ENCODE results near the gene TLCD1.

The TLCD1 gene, protein sequence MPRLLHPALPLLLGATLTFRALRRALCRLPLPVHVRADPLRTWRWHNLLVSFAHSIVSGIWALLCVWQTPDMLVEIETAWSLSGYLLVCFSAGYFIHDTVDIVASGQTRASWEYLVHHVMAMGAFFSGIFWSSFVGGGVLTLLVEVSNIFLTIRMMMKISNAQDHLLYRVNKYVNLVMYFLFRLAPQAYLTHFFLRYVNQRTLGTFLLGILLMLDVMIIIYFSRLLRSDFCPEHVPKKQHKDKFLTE

DNA sequence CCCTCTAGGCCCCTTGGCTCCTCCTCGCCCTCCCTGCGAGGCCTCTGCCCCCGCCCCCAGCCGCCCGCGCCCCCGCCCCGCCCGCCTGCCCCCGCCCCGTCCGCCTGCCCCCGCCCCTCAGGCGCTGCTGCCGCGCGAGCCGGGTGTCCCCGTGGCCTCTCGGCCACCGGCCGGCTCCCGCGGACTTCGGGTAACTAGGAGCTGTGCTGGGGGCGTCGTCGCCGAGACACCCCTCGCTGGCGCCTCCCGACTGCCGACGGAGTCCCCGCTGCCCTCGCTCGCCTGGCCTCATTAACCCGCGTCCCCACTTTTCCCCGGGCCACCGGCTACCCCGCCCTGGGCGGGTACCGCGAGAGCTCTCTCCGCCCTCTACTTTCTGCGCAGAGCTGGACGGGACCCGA lies at the start of gene TLCD1:
Gene TLCD1, minus strand, starts transcription at position 8 of the 401 bp plus-strand sequence. CDS start 136 bp downstream, outside the sequence.
- peak; percentile 79 for DNase-seq

DNA sequence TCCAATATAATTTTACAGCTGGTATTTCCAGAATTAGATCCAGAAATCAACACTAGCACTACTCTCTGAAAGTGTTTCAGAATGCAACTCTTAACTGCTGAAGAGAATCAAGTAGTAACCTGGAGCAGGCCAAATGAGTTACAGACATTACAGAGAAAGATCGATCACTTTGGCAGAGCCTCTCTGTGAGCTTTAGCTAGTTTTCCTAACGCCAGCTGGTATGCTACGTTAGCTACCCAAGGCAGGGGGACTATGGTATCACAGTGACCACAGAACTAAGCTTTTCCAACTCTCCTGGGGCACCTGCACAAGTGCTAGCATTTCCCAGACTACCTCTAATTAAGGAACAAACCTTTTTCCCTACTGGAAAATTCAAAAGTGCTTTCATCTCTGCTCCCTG lies 48.2 kb upstream of the TLCD1 start:
- no peak for DNase-seq

DNA sequence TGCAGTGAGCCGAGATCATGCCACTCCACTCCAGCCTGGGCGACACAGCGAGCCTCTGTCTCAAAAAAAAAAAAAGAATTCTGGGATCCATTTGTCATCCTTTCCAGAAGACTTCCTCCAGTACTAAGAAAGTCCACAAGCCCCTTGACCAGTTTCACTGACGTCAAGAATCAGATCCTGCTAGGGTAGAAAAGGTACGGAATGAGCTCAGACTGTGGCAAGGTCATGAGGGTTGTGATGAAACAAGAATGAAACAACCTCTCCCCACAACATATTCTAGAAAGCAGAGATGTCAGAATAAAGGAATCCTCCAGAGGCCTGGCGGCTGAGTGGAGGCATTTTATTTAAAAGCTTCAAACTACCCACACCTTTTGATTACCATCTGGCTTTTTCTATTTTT lies 47.7 kb upstream of the TLCD1 start:
- no peak for DNase-seq

DNA sequence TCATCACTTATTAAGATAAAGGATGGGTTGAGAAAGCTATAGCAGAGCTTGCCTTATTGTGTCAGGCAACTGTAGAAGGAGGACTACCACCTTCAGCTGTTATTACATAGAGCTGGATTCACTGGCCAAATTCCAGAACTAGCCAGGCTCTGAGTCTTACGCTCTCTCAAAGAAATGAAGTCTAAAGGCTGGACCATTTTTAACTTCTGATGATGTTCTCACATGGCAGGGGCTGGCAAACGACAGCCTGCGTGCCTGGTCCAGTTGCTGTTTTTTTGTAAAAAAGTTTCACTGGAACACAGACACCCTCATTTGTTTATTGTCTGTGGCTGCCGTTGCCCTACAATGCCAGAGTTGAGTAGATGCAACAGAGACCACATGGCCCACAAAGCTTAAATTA lies 39.0 kb upstream of the TLCD1 start:
- DNase-seq: no peak

DNA sequence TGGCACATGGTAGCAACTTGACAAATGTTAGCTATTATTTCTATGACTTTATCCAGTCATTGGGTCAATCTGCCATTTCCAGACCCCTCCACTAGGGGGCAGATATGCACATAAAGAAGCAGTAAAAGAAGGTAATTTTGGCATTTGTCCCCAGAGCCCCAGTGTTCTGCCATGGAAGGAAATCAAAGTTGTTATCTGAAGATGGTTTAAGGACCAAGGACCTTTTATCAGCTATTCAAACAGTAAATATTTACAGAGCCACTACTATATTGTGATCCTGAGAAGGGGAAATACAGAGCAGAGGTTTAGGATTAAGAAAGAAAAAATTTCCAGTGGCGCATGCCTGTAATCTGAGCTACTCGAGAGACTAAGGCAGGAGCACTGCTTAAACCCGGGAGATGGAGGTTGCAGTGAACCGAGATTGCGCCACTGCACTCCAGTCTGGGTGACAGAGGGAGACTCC lies 37.8 kb upstream of the TLCD1 start:
- peak; percentile 84 for DNase-seq

DNA sequence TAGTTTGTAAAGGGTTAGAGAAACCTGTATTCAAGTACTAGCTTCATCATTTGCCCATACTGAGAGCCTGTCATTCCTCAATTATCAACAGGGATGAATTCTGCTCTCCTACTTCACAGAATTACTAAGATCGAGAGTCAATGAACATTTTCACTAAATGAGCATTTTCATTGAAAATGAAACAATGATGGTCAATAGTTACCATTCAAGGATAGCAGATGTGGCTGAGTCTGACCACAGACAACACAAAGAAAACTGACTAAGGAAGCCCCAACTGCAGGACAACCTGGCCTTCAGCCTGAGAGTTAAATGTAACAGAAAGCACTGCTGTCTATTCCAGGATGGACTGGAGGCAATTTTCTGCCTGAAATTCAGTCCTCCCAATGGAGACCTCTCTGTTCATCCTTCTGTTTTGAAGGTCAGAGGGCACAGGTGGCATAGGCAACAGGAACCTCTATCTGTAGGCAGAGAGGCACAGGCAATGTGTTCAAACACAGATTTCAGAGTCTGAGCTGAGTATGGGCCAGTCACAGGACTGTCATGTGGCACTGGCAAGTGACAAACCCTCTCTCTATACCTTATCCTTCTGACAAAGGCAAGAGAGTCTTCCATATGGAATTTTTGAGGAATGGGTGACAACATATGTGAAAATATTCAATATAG lies 37.2 kb upstream of the TLCD1 start:
- no peak for DNase-seq

DNA sequence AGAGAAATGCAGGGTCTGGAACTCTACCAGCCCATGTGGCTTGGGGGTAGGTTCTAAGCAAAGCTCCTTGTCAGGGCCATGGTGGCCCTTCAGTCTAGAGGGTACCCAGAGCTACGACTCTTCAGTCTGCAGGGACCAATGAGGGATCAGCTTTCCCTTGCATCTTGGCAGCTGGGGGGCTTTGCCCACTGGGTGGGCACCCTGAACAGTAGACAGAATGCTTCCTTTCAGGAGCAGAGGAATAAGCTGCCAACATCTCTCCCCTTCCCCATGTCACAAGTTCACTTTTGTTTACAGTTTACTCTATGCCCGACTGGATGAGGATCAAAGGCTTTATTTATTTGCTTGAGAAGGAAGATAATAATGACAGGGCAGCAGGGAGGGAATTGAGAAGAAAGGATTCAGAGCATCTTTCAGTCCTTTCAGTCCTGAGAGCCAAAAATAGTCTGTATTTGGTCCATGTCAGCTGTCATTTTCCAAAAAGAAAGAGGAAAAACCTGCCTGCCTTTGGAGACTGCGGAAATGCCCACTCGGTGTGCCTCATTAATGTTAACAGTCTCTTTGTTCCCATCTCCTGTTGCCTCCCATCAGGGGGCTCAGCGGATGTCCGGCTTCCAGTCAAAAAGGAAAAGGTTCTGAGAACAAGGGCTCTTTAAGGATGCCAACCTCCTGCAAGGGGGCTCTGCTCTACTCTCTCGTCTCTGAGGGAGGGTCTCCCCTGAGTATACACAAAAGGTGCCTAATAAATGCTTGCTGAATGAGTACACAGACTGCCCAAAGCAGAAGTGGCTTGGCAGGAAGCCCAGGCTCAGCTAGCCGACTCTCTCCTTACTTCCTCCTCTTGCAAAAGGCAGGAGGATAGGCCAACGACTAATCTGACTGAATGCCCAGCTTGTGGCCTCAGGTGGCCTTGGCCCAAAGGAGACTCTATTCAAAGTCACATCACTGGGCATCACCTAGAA lies 34.8 kb upstream of the TLCD1 start:
- DNase-seq: no peak

DNA sequence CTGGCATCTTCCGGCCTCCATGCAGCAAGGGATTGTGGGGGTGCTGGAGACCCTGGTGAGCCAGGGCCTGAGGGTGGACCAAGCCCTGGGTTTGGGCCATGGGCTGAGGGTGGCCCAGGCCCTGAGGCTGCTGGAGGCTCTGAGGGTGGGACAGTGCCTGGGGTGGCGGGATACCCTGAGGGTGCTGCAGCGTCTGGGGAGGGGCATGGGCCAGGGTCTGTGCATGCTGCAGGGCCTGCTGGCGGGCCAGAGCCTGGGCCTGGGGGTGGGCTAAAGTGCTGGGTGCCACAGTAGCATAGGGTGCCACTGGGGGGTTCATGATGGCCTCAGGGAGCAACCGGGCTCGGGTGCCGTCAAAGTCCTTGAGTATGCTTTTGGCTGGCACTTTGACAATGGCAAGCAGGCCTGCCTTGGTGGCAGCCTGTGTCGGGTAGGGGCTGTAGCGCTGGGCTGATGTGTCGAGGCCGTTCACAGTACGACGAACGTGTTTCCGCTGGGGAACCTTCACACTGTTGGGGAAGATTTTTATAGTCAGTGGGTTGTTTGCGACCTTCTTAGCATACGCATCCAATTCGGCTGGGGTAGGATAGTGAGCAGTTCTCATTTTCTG lies 33.3 kb upstream of the TLCD1 start:
- no peak for DNase-seq

DNA sequence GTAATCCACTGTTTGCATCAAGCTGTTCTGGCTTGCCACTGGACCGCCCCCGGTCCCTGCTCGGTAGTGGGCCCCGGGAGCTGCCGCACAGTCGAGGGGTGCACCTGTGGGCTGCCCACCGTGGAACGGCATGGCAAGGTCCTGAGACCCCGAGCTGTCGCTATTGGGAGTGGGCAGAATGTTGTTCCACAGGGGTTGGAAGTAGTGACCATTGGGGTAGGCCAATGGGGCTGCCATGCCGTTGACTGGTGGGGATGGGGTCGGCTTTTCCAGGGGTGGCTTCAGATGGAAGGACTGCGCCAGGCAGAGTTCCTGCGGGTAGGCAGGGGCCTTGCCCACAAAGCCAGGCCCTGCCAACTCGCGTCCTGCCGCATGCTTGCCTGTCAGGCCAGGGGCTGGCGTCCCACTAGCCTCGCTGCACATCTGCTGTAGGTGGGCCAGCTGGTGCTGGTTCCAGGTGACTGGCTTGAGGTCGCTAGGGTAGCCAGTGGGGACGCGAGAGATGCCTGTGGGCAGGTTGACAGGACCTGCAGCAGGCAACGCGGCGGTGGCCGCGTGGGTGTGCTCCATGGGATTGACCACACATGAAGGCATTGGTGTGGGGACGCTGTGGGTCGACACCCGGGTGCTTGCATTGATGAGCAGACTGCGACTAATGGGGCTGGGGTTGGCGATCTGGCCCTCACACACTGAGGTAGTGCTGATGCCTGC lies 32.5 kb upstream of the TLCD1 start:
- DNase-seq: no peak

DNA sequence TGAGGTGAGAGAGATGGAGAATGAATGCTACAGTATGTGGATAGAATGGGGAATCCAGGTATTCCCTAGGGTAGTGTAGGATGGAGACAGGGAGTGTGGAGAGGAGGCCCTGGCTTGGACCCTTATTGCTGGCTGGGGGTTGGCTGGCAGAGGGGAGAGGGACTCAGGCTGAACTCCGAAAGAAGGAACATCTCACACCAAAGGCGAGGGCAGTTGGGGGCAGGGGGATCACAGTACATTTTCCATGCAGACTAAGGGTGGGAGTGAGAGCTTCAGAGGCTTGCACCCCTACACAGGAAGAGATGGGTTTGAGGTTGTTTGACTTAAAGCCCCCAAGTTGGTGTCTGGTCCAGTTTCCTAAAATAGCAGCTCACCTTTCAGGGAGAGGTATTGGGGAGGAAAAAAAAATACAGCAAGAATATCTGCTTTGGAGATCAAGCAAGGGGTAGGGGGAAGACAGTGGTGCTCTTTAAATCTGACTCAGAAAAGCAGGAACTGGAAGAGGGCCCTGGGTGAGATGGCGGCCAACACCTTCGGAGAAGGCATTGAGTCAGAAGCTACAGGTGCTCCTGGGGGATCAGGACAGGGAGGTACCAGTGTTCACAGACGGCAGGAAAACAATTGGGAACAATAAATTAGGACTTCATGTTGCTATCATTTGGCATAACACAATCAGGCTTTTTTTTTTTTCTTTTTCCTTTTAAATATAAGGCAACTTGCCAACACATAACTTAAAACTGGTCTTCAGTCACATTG lies 30.2 kb upstream of the TLCD1 start:
- no peak for DNase-seq

DNA sequence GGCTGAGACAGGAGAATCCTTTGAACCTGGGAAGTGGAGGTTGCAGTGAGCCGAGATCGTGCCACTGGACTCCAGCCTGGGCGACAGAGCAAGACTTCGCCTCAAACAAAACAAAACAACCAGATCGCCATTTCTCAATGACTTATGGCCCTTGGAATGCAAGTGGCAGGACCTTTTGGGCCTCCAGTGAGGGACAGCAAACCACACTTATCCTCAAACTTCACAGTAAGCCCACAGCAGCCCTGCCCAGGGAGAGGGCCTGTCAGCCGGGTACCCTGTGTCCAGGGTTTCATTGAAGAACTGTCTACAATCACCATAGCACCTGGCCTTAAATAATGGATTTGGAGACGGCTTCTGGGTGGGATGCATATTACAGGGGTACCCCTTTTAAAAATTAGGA lies 29.5 kb upstream of the TLCD1 start:
- DNase-seq: no peak

DNA sequence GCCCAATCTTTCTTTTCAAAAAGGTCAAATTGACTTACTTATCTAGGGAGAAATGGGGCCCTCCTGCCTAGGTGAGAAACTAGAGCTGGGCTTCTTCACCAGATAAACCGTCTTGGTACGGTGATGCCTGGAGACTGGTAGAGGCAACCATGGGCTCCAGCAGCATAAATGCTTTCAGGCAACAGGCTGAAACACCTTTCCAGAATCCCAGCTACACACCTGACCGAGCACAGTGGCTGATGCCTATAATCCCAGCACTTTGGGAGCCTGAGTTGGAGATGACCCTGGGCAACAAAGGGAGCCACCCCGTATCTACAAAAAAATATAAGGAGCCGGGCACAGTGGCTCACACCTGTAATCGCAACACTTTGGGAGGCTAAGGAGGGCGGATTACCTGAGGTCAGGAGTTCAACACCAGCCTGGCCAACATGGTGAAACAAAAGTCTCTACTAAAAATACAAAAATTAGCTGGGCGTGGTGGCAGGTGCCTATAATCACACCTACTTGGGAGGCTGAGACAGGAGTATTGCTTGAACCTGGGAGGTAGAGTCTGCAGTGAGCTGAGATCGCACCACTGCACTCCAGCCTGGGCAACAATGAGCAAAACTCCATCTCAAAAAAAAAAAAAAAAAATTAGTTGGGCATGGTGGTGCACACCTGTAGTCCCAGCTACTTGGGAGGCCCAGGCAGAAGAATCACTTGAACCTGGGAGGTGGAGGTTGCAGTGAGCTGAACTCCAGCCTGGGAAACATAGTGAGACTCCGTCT lies 25.8 kb upstream of the TLCD1 start:
- no peak for DNase-seq

DNA sequence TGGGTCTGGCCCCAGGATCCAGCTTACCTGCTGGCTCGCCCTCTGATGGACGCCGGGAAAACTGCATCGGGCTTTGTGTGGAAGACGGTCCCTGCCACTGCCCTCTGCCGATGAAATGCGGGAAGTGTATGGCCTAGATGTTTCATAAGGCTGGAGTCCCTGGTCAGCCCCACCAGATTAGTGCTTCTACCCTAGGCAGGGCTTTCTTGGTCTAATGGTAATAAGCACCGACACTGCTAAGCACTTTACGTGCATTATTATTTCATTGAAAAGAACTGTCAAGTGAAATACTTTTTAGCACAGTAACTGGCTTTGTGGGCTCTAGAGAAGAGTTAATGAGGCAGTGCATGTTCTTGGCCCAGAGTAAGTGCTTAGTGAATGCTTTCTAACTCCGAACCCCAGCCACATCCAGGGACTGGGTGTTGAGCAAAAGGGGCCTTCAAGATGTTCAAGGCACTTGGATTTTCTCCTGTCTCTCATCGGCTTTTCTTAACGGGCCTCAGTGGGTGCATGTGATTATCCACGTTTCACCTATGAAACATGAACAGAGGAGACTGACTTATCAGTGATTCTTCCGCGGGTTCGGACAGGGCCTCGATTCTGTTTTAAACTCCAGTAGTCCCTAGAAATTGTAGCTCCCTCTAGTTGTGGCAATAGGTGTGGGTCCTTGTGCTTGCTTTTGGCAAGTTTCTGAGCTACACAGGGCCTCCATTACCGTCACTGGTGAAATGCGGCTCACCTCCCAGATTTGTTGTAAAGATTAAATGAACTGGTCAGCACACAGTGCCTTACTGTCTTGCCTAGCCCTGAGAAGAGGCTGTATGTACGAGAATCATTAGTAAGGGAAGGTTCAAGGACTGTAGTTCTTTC lies 24.4 kb upstream of the TLCD1 start:
- peak; percentile 91 for DNase-seq

DNA sequence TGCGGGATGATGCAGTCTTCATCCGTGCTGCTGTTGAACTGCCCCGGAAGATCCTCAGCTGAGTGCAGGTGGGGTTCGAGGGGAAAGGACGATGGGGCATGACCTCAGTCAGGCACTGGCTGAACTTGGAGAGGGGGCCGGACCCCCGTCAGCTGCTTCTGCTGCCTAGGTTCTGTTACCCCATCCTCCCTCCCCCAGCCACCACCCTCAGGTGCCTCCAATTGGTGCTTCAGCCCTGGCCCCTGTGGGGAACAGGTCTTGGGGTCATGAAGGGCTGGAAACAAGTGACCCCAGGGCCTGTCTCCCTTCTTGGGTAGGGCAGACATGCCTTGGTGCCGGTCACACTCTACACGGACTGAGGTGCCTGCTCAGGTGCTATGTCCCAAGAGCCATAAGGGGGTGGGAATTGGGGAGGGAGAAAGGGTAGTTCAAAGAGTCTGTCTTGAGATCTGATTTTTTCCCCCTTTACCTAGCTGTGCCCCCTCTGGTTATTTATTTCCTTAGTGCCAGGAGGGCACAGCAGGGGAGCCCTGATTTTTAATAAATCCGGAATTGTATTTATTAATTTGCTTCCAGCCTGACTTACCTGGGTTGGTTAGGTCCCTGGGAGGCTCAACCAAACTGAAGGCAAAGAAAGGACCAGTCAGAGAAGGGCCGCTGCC lies 23.6 kb upstream of the TLCD1 start:
- no peak for DNase-seq

DNA sequence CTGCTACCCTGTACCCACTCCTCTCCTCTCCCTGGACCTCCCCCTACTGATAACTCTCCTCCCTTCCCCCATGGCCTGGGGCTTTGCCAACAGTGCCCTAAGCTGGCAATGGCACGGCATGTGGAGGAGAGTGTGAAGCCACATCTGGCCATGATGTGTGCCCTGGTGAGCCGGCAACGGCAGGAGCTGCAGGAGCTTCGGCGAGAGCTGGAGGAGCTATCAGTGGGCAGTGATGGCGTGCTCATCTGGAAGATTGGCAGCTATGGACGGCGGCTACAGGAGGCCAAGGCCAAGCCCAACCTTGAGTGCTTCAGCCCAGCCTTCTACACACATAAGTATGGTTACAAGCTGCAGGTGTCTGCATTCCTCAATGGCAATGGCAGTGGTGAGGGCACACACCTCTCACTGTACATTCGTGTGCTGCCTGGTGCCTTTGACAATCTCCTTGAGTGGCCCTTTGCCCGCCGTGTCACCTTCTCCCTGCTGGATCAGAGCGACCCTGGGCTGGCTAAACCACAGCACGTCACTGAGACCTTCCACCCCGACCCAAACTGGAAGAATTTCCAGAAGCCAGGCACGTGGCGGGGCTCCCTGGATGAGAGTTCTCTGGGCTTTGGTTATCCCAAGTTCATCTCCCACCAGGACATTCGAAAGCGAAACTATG lies 23.0 kb upstream of the TLCD1 start:
- no peak for DNase-seq

DNA sequence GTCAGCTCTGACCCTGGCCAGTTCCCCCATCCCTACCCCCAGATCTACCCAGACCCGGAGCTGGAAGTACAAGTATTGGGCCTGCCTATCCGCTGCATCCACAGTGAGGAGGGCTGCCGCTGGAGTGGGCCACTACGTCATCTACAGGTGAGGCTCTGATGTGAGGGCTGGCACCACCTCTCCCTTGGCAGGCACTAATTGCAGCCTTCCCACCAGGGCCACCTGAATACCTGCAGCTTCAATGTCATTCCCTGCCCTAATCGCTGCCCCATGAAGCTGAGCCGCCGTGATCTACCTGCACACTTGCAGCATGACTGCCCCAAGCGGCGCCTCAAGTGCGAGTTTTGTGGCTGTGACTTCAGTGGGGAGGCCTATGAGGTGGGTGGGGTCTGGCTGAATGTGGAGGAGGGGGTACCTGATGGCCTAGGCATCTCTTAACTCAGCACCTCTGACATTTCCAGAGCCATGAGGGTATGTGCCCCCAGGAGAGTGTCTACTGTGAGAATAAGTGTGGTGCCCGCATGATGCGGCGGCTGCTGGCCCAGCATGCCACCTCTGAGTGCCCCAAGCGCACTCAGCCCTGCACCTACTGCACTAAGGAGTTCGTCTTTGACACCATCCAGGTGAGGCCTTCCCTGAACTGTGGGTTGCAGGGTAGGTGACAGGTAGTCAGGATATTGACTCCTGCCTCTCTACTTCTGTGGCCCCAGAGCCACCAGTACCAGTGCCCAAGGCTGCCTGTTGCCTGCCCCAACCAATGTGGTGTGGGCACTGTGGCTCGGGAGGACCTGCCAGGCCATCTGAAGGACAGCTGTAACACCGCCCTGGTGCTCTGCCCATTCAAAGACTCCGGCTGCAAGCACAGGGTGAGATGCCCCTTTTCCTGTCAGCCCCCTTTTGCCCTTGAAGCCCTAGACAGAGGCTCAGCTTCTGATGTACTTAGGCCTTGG lies 22.0 kb upstream of the TLCD1 start:
- DNase-seq: no peak

DNA sequence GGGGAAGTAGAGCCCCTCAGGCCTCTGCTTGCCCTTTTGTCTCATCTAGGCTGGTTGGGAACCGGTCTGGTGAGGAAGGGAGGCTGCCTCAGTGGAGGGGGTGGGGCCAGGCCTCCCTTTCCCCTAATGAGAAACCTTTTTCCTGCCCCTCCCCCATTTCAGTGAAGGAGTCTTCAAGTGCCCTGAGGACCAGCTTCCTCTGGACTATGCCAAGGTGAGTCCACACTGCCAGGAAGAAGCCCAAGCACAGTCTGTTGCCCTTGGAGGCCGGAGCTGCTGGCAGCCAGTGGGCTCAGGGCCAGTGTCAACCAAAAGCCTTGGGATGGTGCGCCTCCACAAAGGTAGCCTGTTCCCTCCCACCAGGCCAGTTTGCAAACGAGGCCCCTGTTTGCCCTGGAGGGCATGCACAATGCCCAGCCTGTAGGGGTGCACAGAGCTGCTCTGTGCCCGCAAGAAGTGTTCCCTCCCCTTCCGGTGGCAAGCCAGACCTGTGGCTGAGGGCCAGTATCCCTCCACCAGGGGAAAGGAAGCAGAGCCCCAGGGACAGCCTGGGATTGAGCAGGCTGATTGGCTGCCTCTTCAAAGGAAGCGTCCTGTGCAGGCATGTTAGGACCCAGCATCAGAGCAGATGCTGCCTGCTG lies 21.1 kb upstream of the TLCD1 start:
- no peak for DNase-seq
